Esophagus muscularis mucosa (tissue), 3 donors: Measurements from ENCODE around the gene TFPI.

Source experiments
- CTCF ChIP-seq, 3 experiments: fragments of 200-600 bp in 2 of 3; fragments of 450-650 bp in 1 of 3; sonication (generic) in 2 of 3; IDR thresholded peaks; one replicate each; pipeline ENCODE4 v1.5.1; 2017 to 2019; ENCODE audit warnings: antibody characterized with exemption in 3 of 3, mild to moderate bottlenecking in 2 of 3, moderate library complexity in 1 of 3
- POLR2AphosphoS5 ChIP-seq, 2 donors: sonication (generic); formaldehyde crosslinking; IDR thresholded peaks; one replicate each; pipeline ENCODE4 v1.6.1; 2017; ENCODE audit warnings: antibody characterized with exemption in 2 of 2

DNA sequence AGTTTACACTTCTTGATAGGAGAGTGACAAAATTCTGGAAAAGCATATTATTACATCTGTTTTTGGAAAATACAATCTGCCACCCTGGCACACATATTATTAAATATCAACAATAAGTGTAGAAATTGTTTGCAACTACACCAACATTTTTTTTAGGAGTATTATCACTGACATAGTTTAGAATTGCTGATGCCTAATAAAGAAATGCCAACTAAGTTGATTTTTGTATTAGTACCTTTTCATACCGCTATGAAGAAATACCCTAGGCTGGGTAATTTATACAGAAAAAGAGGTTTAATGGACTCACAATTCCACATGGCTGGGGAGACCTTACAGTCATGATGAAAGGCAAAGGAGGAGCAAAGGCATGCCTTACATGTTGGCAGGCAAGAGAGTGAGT lies 35.9 kb upstream of the TFPI start:
- no peak for TF ChIP-seq CTCF (IDR thresholded peaks at IDR 0.05)
- TF ChIP-seq POLR2AphosphoS5 (IDR thresholded peaks at IDR 0.05) = no peak
